GM21786 (cell line): ENCODE data around the gene IGLON5.

Experiments used
- ATAC-seq: cut with Tn5 transposase; IDR thresholded peaks from one replicate; pipeline ENCODE4 v1.9.1; 2021; ENCODE audit not compliant: unreplicated experiment

Gene IGLON5

DNA sequence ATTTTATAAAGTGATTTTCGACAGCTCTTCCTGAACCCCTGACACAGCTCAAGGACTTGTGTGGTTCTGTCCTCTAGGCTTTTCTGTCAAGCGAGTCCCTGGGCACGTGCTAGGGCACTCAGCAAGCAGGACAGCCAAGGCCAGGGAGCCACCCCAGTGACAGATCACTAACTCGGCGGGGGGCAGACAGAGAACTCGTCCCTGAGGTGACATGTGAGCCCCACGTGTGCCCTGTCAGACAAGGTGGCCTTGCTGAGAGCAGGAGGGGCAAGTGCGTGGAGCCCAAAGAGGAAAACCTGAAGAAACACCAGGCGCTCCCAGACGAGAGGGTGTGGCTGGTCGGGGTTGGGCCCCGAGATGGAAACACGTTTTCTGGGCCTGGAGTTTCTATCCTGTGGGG is 49.8 kb downstream of the IGLON5 start:
- ATAC-seq = no peak

DNA sequence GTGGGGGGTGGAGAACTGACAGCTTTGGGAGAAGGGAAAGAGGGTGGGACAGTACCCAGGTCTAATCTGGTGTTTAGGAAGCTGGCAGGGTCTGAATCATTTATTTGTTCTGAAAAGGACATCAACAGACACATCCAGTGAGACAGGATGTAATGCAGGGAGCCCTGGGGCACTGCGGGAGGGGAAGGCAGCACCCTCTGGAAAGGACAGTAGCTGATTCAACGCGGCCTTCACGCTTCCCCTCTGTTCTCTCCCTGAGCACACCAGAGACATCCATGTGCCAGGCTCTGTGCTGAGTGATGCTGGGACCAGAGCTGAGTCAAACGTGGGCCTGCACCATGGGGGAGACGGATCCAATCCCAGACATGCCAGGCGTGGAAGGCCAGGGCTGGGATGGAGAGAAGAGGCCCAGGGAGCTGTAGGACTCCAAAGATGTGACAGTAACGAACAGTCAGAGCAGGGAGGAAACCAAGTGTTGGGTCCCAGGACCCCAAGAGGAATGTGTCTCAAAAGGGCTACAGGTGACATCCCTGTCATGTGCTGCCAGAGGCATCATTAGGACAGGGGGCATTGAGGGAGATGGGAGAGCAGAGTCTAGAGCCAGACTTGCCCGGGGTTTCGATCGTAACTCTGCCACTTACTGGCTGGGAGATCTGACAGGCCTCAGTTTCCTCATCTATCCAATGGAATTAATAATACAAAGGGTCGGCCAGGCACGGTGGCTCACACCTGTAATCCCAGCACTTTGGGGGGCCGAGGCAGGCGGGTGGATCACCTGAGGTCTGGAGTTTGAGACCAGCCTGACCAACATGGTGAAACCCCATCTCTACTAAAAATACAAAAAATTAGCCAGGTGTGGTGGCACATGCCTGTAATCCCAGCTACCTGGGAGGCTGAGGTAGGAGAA is 53.0 kb downstream of the IGLON5 start:
- ATAC-seq = no peak

DNA sequence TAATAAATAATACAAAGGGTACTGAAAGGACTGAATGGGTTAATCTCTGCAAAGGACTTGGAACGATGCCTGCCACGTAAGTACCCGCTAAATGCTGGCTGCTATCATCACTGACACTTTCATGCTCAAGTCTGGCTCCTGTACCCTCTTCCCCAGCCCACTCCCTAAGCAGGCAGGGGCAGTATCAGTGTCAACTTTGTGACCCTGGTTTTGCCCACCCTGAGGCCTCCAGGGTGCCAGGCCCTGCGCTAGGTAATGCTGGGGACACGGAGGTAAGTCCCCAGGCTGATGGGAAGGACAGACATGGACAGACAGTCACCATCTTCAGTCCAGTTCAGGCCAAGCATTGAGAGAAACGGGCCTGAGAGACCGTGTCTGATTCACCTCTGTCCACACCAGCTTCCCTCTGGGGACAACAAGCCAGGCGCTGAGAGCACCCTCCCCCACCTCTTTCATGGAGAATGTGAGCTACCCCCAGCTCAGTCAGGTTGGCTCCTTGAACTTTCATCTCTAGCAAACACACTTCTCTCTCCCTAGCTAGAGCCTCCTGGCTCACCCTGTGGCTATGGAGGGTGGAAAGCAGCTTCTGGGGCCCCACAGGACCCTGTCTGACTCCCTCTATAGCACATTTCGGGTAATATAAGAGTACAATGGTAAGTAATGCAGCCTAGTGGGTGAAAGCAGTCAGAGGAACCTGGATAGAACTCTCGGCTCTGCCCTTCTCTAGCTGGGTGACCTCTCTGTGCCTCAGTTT is 53.9 kb downstream of the IGLON5 start:
- ATAC-seq = no peak

DNA sequence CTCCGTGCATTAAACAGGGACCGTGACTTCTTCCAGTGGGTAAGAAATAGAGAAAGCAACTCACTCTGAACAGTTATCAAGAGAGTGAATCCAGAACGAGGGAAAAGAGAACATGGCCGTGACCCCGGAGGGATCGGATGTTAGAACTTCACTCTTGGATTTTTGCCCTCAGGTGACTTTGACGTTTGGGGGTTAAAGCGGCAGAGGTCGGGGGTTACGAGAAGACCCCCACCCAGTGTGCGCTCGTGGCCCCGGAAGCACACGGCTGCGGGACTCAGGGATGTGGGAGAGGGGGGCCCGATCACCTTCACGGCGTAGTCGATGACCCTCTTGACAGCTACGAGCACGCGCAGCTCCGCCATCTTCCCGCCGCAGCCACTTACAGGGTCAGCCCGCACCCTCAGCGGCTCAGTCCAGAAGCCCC is 54.5 kb downstream of the IGLON5 start, which contains the start of gene ETFB:
Gene ETFB (minus strand): TSS at position 424 of the 424 bp plus-strand sequence. CDS start 62 bp downstream, at position 362.
- no peak for ATAC-seq

GRCh38 chr19:51366389-51367254 is 55.2 kb downstream of the IGLON5 start:
- peak; percentile 46 for ATAC-seq

DNA sequence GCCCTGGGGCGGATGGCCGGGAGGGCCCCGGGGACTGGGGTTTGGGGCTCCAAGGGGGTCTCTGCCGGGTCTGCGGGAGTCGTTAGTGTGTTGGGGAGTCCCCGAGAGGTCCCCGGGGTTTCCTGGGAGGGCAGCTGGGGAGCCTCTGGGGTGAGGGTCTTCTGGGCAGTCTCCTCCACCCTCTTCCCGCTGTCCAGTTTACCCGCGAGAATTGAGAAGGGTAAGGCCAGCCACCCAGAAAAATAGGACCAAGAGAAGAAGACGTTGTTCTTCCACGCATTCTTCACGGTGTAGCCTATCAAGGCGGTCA is 55.8 kb downstream of the IGLON5 start:
- peak; percentile 10 for ATAC-seq

DNA sequence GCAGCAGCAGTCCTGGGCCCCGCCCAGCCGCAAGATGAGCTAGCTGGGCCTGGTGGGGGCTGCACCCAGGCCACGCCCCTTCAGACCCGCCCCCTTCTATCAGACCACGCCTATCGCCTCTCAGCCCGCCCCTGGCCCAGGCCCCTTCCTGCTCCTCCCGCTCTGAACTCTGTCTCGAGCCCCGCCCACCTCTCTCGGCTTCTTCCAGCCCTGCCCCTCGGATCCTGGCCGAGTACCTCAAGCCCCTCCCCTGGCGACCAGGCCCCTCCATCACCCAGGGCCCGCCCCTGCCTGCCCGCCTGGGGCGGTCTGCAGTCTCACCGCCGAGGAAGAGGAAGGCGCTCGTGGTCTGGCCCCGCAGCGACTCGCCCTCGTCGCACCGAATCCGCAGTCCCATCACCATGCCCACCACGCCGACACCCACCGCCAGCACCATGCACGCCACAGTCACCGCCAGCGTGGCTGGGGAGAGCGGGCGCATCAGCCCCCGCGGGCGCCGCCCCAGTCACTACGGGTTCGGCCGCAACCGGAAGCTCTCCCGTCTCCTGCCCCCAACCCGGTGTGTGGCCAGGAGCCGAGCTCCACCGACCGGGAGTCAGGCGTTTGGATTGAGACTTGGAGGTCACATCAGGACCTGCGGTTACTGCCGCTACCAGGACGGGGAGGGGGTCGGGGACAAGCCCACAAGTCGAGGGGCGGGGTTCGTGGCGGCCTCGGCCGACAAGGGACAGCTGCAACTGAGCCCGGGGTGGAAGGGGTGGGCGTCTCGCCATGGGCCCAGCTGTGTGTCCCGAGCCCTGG is 56.3 kb downstream of the IGLON5 start:
- ATAC-seq = peak; percentile 71

DNA sequence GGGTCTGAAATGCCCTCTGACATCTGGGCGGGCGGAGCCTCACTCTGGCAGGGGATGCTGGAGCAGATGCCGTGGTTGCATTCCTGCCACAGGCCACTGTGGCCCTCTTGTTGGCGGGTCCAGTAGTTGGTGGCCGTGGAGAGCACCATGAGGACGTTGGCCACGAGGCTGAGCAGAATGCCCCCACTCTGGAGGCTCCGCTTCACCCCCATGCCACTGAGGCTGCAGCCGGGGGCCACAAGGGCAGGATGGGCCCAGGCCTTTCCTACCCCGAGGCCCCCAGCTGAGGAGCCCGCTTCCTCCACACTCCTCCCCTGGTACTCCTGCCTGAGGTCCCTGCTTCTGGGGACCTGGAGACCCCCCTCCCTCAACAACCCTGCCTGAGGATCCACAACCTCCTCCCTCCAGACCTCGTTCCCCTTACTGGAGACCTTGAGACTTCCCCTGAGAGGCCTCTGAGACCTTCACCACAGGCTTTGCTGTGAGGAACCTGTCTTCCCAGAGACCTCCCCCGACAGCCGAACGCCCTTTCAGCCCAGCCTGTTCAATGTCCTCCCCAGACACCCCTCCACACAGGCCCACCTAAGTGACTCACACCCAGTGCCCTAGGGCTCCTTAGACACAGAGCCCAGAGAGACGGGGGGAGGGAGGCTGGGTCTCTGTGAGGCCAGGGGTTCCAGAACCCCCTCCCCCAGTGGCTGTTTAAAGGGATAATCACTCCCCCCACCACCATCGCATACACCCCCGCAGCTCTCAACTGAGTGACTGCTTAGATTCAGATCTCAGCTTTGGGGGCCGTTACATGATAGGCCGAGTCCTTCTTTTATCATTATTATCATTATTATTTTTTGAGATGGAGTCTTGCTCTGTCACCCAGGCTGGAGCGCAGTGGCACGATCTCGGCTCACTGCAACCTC is 57.2 kb downstream of the IGLON5 start, which contains the start of gene CLDND2:
Gene CLDND2 (minus strand): TSS at position 638 of the 917 bp plus-strand sequence. CDS start 426 bp downstream, at position 212.
- no peak for ATAC-seq

GRCh38 chr19:51370230-51370629 is 58.8 kb downstream of the IGLON5 start:
- no peak for ATAC-seq

- ATAC-seq = no peak
Observed at GRCh38 chr19:51371186-51371690, 59.8 kb downstream of the IGLON5 start.

DNA sequence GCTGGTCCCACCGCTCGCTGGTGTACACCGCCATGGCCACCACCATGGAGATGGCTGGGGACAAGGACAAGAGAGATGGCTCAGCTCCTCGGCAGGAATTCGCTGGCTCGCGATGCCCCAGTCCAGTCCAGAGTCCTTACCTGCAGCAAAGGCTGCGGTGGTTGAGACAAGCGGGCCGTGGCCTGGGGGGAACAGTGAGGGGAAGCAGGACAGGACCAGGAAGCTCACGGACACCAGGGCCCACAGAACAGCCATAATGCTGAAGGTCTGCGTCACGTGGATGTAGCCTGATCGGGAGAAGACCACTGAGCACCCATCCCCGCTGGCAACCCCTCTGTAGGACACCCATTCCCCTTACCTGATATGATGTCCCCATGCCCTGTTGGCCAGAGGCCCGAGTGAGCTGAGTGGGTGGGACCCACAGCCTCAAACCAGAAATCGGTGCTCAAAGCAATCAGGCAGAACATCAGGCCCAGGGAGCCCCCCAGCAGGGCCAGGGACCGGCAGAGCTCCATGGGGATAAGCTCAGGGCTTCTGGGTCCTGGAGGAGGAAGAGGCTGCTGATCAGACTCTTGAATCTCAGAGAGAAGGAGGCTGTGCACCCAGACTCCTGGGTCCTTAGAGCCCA is 60.7 kb downstream of the IGLON5 start:
- ATAC-seq = no peak

GRCh38 chr19:51372649-51373504 is 61.4 kb downstream of the IGLON5 start, which contains the start of gene NKG7:
NKG7 (minus strand) TSS chr19:51372654; CDS start chr19:51372535, 119 bp downstream.
- no peak for ATAC-seq

DNA sequence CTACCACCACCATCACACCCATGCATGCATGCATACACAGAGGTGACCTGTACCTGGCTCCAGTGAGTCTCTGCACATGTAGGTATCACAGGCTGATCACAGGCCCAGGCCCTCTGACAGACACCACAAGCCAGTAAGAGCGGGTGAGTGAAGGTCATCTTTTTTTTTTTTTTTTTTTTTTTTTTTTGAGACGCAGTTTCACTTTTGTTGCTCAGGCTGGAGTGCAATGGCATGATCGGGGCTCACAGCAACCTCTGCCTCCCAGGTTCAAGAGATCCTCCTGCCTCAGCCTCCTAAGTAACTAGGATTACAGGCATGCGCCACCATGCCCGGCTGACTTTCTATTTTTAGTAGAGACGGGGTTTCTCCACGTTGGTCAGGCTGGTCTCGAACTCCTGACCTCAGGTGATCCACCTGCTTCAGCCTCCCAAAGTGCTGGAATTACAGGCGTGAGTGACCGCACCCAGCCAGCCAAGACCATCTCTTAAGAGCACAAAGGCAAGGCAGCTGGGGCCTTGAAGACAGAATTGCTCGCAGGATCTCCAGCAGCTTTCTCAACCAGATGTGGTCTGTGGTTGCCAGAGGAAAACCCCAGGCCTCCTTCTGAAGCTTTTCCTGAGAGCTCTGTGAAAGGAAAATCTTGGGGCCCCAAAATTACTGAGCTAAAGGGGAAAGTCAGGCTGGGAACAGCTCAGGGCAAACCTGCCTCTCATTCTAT is 64.2 kb downstream of the IGLON5 start:
- ATAC-seq = no peak

GRCh38 chr19:51377422-51377821 is 66.0 kb downstream of the IGLON5 start:
- no peak for ATAC-seq

GRCh38 chr19:51380379-51380778 is 68.9 kb downstream of the IGLON5 start:
- no peak for ATAC-seq
